ENCODE results near the gene CSMD2.

CSMD2 gene

GRCh38 chr1:33610864-33611455 is 554.1 kb downstream of the CSMD2 start:
- Histone ChIP-seq H3K9me3 (ENCODE audit: insufficient read depth, low read length) (no peaks in the 10 kb centered on the region), H3K9me2 (replicated peaks; ENCODE audit: insufficient read depth, low read length) (no peaks in the 10 kb centered on the region), H3K36me3 (ENCODE audit: low read length) (no peaks in the 10 kb centered on the region), H3K27ac (ENCODE audit: low read depth, low read length) (no peak overlapping the region), H4K20me1 (ENCODE audit: low read depth, low read length) (no peaks in the 10 kb centered on the region), H3K4me2 (ENCODE audit: low read depth, low read length, poor library complexity, severe bottlenecking) (no peak overlapping the region), H3K27me3 (ENCODE audit: low read length) (no peaks in the 10 kb centered on the region), H3K4me3 (ENCODE audit: insufficient read depth, low read length, poor library complexity, severe bottlenecking) (no peak overlapping the region), H3K79me2 (ENCODE audit: insufficient read depth, low read length) (no peaks in the 10 kb centered on the region), H2AFZ (ENCODE audit: low read depth, low read length, severe bottlenecking) (no peak overlapping the region), H3F3A (ENCODE audit: insufficient read depth) (no peaks in the 10 kb centered on the region), H3K9ac (ENCODE audit: low read length) (no peak overlapping the region)
- TF ChIP-seq EZH2phosphoT487 (conservative IDR thresholded peaks at IDR 0.05; ENCODE audit: low read length) = no peak
- TF ChIP-seq CTCF (IDR thresholded peaks at IDR 0.05; ENCODE audit: insufficient read depth, low read length, poor library complexity, severe bottlenecking) = no peak

GRCh38 chr1:33610391-33610790 is 554.6 kb downstream of the CSMD2 start:
- no peaks in the 10 kb centered on the region for H3K79me2 ChIP-seq (ENCODE audit: insufficient read depth, low read length)
- H2AFZ ChIP-seq (ENCODE audit: low read depth, low read length, severe bottlenecking) = no peak overlapping the region
- H3K9ac ChIP-seq (ENCODE audit: low read length) = no peak overlapping the region
- no peak overlapping the region for H3K4me3 ChIP-seq (ENCODE audit: insufficient read depth, low read length, poor library complexity, severe bottlenecking)
- H3K9me2 ChIP-seq (replicated peaks; ENCODE audit: insufficient read depth, low read length) = no peaks in the 10 kb centered on the region
- no peaks in the 10 kb centered on the region for H3K9me3 ChIP-seq (ENCODE audit: insufficient read depth, low read length)
- no peaks in the 10 kb centered on the region for H4K20me1 ChIP-seq (ENCODE audit: low read depth, low read length)
- H3K27ac ChIP-seq (ENCODE audit: low read depth, low read length) = no peak overlapping the region
- H3F3A ChIP-seq (ENCODE audit: insufficient read depth) = no peaks in the 10 kb centered on the region
- H3K36me3 ChIP-seq (ENCODE audit: low read length) = no peaks in the 10 kb centered on the region
- no peak for TF ChIP-seq EZH2phosphoT487 (conservative IDR thresholded peaks at IDR 0.05; ENCODE audit: low read length)
- TF ChIP-seq CTCF (IDR thresholded peaks at IDR 0.05; ENCODE audit: insufficient read depth, low read length, poor library complexity, severe bottlenecking) = no peak
- H3K27me3 ChIP-seq (ENCODE audit: low read length) = no peaks in the 10 kb centered on the region
- no peak overlapping the region for H3K4me2 ChIP-seq (ENCODE audit: low read depth, low read length, poor library complexity, severe bottlenecking)

GRCh38 chr1:33609739-33610138 is 555.3 kb downstream of the CSMD2 start:
- no peak overlapping the region for H3K4me3 ChIP-seq (ENCODE audit: insufficient read depth, low read length, poor library complexity, severe bottlenecking)
- H3K27ac ChIP-seq (ENCODE audit: low read depth, low read length) = no peak overlapping the region
- no peaks in the 10 kb centered on the region for H3K36me3 ChIP-seq (ENCODE audit: low read length)
- no peak for TF ChIP-seq CTCF (IDR thresholded peaks at IDR 0.05; ENCODE audit: insufficient read depth, low read length, poor library complexity, severe bottlenecking)
- H3K9me3 ChIP-seq (ENCODE audit: insufficient read depth, low read length) = no peaks in the 10 kb centered on the region
- H3K9ac ChIP-seq (ENCODE audit: low read length) = no peak overlapping the region
- H3K4me2 ChIP-seq (ENCODE audit: low read depth, low read length, poor library complexity, severe bottlenecking) = no peak overlapping the region
- no peaks in the 10 kb centered on the region for H3F3A ChIP-seq (ENCODE audit: insufficient read depth)
- no peaks in the 10 kb centered on the region for H3K9me2 ChIP-seq (replicated peaks; ENCODE audit: insufficient read depth, low read length)
- H4K20me1 ChIP-seq (ENCODE audit: low read depth, low read length) = no peaks in the 10 kb centered on the region
- no peak overlapping the region for H2AFZ ChIP-seq (ENCODE audit: low read depth, low read length, severe bottlenecking)
- H3K79me2 ChIP-seq (ENCODE audit: insufficient read depth, low read length) = no peaks in the 10 kb centered on the region
- no peaks in the 10 kb centered on the region for H3K27me3 ChIP-seq (ENCODE audit: low read length)
